ENCODE data around the gene MOXD1.
"Not testable (repeated sequence)": the region's sequence is repeated elsewhere in the genome, so short reads cannot be mapped to it uniquely, and the experiment has no call there.

The MOXD1 gene

GRCh38 chr6:132395015-132395597 lies 6.2 kb downstream of the MOXD1 start:
- DNase-seq = no peak

DNA sequence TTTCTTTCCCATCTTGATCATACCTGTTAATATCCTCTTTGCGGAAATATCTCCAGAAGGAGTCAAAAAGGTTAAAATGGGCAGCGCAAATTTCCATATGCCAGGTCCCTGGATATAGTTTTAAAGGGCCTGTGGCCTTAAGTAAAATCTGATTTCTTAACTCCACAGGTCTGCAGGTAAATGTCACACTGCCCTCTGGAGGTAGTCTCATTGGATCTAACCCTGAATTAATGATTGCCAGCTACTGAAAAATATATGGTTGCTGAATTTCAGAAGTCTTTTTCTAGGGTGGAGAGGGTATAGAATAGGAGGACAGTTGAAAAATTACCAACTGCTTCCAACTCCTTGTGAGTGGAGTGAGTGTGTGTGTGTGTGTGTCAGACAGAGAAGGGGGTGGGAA lies 8.5 kb downstream of the MOXD1 start:
- DNase-seq = no peak

DNA sequence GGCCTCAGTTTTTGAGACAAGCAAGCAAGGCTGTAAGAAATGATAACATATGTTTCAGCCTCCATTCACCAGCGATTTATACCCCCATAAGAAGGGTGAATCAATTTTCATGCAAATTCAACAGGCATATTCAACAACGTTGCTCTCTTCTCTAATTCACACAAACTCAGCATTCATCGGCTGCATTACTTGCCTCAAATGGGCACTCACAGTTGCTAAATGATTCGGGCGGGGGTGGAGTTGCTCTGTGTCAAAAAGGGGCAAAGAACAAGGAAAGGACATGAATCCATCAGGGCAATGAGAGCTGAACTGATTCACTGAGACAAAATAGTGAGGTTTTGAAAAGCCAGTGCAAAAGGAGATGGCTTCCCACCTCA lies 9.0 kb downstream of the MOXD1 start:
- DNase-seq = no peak

GRCh38 chr6:132391391-132392269 lies 9.6 kb downstream of the MOXD1 start:
- DNase-seq = no peak

- no peak for DNase-seq
Measured at GRCh38 chr6:132390451-132390850, 10.8 kb downstream of the MOXD1 start.

DNA sequence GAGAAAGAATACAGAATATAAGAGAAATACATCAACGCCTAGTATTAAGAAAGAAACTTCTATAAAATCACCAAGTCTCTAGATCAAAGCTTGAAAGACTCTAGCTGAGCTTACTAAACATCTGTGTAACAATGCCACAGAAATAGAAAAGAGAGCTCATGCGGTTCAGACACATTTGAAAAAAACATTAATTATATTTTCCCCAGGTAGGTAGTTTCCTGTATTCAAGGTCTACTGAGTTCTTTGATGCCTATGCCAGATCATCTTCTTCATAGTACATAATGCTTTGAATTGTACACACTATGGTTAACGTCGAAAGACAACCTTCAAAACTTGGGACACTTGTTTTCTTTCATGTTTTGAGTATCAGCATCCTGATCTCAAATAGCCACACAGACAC lies 11.3 kb downstream of the MOXD1 start:
- no peak for DNase-seq

DNA sequence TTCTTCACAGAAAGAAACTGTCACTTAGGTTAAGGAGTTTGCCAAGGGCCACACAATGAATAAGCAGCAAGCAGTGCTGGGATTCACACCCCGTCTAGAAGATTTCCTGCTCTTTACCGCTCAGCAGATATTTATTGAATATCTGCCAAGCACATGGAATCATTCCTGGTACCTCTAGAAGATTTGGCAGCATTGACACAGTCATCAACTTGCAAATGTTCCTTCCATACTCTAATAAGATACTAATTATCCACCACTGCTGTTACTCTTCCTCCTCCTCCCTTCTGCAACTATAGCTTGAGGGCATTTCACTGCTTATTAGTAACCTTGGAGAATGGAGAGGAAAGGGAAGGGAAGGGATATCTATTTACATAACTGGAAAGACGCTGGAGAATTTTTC lies 13.0 kb downstream of the MOXD1 start:
- DNase-seq = no peak

DNA sequence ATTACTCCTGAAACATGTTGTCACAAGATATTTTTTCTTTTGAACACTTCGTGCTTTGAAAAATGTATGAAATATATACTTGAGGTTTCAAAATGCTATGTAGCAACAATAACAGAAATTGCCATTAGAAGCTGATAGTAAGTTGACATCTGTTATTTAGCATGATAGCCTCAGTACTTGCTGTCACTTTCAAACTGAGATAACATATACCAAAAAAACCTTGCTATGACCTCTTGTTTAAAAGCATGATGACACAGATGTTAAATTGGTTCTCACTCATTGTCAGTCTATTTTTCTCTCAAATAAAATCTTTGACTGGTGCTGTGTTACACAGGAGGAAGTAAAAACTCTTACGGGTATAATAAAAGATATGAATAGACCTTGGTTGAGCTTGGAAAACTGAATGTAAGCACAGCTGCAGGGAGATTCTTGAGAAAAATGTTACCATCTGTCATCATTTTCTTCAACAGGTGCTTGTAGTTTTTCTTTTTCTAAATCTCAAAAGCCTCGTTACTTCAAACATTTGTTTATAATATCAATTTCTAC lies 18.6 kb downstream of the MOXD1 start:
- DNase-seq = no peak

DNA sequence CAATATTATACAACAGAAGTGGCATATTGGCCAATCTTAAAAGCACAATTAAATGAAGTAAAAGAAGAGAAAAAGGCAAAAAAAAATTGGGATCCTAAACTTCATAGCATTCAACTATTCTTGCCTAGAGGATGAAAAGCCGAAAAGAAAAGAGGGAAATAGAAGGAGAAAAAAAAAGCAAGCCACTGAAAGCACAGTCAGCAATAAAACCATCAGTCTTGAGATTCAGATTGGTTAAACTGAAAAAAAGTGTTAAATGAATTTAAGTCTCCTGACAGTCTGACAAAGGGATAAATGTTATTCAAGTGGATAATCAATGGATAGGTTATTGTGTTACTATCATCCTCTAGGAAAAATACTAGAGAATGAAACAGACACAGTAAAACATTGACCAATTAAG lies 19.9 kb downstream of the MOXD1 start:
- DNase-seq = no peak

DNA sequence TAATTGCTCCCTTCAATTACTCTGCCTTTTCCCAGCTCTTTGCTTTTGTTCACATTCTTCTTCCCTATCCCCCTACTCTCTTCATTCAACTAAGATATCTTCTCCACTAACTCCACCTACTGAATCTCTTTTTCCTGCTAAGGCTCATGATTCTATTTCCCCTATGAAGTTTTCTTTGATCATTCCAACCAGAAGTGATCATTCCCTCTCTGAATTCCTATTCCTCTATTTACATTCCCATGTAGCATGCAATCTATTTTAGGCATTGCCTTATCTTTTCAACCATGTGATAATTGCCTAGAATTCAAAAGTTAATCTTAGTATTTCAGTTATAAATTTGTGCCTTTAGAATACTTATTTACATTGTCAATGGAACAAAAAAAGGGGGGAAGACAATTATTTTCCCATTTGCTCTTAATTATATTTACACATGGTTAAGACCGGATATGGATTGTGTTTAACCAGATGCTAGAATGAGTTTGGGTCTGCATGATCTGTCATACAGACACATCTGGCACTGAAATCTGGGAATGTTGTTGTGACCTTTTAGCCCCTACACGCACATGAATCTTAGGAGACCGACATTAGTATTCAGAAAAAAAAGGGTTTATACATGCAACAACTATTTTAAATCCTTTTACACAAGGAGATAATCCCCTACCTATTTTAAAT lies 20.8 kb downstream of the MOXD1 start:
- no peak for DNase-seq

GRCh38 chr6:132369526-132369925 lies 31.7 kb downstream of the MOXD1 start:
- no peak for DNase-seq

GRCh38 chr6:132368916-132369481 lies 32.3 kb downstream of the MOXD1 start:
- no peak for DNase-seq

DNA sequence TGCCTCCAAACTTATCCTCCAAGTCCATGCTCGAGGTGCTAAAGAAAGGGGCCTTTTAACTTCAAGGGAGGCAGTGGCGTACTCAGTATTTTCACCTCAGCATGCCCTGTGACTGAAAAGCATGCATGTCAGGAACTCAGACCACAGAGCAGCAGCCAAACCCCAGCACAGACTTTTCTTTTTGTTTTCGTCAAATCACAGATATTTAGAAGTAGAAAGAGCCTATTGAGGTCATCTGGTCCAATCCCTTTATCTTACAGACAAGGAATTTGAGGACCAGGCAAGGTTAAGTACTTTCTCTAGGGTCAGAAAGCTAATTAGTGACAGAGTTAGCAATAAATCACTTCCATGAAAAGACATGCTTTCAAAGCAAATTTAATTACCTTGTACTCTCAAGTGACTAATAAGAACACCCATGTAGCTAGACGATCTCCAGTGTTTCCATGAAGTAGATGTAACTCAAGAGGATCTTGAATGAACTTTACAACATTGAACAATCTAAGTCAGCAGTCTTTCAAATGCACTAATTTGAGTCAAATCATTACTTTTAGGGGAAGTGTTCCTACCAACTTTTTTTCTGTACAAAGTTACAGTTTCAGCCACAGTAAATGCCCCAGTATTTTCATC lies 35.9 kb downstream of the MOXD1 start:
- DNase-seq = no peak

DNA sequence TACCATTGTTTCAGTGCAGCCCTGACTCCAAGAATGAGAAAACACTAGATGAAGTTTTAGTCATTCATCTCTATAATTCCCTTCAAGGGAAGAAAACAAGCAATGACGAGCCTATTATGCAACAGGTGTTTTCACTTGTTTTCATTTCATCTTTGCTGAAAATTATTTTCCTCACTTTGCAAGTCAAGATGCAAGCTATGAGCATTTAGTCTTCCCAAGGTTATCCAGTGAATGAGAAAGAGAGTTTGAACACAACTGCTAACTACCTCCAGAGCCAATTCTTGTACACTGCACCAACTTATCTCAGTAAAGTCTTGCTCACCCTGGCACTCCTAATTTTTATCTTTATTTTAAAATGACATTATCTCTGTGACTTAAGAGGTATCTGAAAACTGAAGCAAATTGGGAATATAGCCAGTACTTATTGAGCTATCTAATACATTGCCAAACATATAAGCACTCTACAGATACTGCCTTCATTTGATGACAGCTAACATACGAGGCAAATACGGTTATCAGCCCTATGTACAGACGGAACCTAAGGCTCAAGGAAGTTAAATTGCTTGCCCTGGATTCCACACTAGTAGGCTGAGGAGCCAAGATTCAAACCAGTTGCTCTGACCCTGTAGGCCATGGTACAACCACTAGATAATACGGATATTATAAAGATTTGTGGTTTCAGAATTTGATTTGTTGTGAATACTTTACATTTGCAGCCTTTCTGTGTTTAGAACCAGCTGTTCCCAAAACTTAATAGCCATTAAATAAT lies 36.8 kb downstream of the MOXD1 start:
- no peak for DNase-seq

DNA sequence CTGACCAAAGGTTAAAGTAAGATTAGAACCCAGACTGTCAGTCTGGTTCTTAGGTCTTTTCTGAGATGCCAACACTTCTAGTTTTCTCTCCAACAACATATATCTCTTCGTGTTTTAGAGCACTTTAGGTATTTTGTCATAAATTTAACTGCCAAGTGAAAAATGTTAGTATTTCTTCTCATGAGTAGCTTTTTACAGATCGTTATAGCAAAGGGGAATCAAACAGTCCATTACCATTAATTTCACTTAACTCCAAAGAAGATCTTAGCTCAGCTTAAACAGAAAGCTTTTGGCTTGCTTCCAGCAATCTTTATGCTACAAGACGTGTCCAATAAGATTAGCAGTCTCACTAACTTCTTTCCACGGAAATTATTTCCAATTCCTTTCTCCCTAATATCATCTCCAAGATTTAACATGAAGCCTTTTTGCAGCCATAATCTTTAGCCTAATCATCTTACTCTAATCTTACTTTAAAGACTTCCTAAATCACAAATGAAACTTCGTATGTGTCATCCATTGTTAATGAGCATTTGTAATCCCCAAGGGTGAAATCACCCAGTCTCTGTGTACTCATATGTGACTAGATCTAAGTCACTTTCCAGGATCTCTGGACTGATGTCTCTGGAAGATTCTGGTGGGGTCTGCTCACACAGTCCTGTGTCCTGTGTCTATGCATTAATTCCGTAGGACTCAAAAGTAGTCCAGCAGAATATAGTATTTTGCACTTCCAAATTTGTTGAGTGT lies 38.7 kb downstream of the MOXD1 start:
- no peak for DNase-seq

GRCh38 chr6:132361101-132361500 lies 40.2 kb downstream of the MOXD1 start:
- no peak for DNase-seq

GRCh38 chr6:132359886-132360285 lies 41.4 kb downstream of the MOXD1 start:
- DNase-seq = no peak

DNA sequence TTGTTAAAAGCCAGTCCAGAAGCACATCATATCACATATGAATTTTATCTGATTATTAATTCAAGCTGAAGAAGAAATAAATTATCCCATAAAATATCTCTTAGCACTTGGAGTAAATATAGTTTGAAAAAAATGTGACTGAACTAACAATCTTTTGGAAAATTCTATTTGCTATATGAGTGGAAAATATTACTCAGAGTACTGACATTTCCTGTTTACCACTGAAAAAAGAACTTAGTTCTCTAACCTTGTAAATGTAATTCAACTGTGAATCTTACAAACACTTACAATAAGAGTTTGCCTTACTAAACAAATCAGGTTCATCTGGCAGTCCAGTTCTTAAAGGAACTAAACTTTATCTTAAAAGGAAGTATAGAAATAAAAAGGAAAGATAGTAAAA lies 44.2 kb downstream of the MOXD1 start:
- no peak for DNase-seq

DNA sequence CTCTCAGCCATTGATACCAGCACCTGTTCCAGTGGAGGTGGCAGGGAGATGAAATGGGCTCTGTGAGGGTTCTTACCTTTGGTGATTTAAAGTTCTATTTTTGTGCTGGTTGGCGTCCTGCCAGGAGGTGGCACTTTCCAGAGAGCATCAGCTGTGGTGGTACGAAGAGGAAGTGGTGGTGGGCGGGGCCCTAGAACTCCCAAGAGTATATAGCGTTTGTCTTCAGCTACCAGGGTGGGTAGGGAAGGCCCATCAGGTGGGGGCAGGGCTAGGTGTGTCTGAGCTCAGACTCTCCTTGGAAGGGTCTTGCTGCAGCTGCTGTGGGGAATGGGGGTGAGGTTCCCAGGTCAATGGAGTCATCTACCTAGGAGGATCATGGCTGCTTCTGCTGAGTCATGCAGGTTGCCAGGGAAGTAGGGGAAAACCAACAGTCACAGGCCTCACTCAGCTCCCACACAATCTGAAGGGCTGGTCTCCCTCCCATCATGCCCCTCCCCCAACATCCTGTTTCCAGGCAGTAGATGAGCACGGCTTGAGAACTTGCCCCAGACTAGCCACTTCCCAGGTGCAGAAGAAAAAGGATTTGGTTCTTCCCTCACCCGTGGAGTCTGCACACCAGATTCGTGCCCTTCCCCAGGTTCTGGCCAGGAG lies 46.6 kb downstream of the MOXD1 start:
- DNase-seq = peak; percentile 24 to 51

- DNase-seq = not testable (repeated sequence)
Measured at GRCh38 chr6:132351986-132352385, 49.3 kb downstream of the MOXD1 start.

GRCh38 chr6:132348231-132348630 lies 53.0 kb downstream of the MOXD1 start:
- DNase-seq = no peak
